Esophagus squamous epithelium (tissue), 5 donors: ENCODE results near the gene MCM9. TPM values are rescaled to one million over a fixed set of nuclear protein-coding genes. Genes with fewer than 3 reads are reported as not detected.
A peak's percentile ranks its signal among the peaks of the same experiment; 100 is the strongest.

ENCODE experiments used
- DNase-seq: peaks from one replicate; lab custom pipeline; 2025; lab: John Stamatoyannopoulos, UW
- H3K27ac ChIP-seq, 4 donors: fragments of 200-600 bp; sonication (generic); one replicate each; pipeline ENCODE4 v1.5.1; 2016 to 2019; ENCODE audit warnings: mild to moderate bottlenecking in 1 of 4
- H3K27me3 ChIP-seq, 4 donors: fragments of 200-600 bp; sonication (generic); 1 replicate in 3 of 4; 2 replicates in 1 of 4; pipeline versions ENCODE4 v1.5.1 to v1.6.0; 2017 to 2021; ENCODE audit warnings: antibody characterized with exemption in 1 of 4
- H3K36me3 ChIP-seq, 3 donors: fragments of 200-600 bp; sonication (generic); one replicate each; pipeline ENCODE4 v1.5.1; 2016 to 2019
- H3K4me1 ChIP-seq, 3 donors: fragments of 200-600 bp; sonication (generic); one replicate each; pipeline ENCODE4 v1.5.1; 2017 to 2019
- H3K4me3 ChIP-seq, 4 donors: fragments of 200-600 bp; sonication (generic); 1 replicate in 3 of 4; 2 replicates in 1 of 4; pipeline ENCODE4 v1.5.1; 2016 to 2019; ENCODE audit warnings: mild to moderate bottlenecking in 2 of 4, moderate library complexity in 1 of 4
- H3K9me3 ChIP-seq, 3 donors: fragments of 200-600 bp; sonication (generic); one replicate each; pipeline ENCODE4 v1.5.1; 2016 to 2019
- CTCF ChIP-seq, 6 experiments: fragments of 450-650 bp in 4 of 6; fragments of 200-600 bp in 2 of 6; sonication (generic) in 2 of 6; IDR thresholded peaks; one replicate each; pipeline ENCODE4 v1.5.1; 2016 to 2019; ENCODE audit warnings: antibody characterized with exemption in 6 of 6, mild to moderate bottlenecking in 4 of 6, moderate library complexity in 4 of 6
- POLR2A ChIP-seq, 4 donors: fragments of 450-650 bp; IDR thresholded peaks; one replicate each; pipeline ENCODE4 v1.6.1; 2017; ENCODE audit warnings: antibody characterized with exemption in 4 of 4, mild to moderate bottlenecking in 4 of 4, moderate library complexity in 3 of 4
- WGBS, 2 donors: methylation state at CpG; one replicate each; pipeline ENCODE4 v1.1.5; 2018; 5-methylcytosine and 5-hydroxymethylcytosine counted together
- intact Hi-C: fragments of 100-400 bp; cut with DNase I; formaldehyde crosslinking; loops from one replicate; pipeline ENCODE4 v1.15.0; 2022
- total RNA-seq, 4 donors: library from RNA; depleted of rRNA; stranded (reverse); fragments of >200 nt; gene quantifications; one replicate each; pipeline ENCODE4 v1.1.0, GENCODE V29; 2016
- donor health status: DM: yes; HTN: yes; CAD: no.

The MCM9 gene
- total RNA-seq, 4 donors from 2014 or later, result 11.1 to 22.3 (median 15.1) TPM

- WGBS, 2 donors, result 0% methylated on average over 17 to 18 of the region's 18 CpGs
- DNase-seq, result no peak
- Histone ChIP-seq H3K27ac (peak overlapping the region; percentile 90 to 99 (median 98)), H3K4me1 (peaks cover 0 to 52% (median 11%) of the 10 kb centered on the region in 3 donors), H3K9me3 (no peaks in the 10 kb centered on the region), H3K4me3 (peak overlapping the region; percentile 82 to 92 (median 90)), H3K36me3 (peaks cover 0 to 4% (median 0%) of the 10 kb centered on the region in 3 donors), H3K27me3 (no peaks in the 10 kb centered on the region)
- no peak for TF ChIP-seq CTCF (IDR thresholded peaks at IDR 0.05)
- TF ChIP-seq POLR2A (IDR thresholded peaks at IDR 0.05), result no peak
- intact Hi-C loops, result no loop called here
Observed at GRCh38 chr6:118893064-118893806, 41.7 kb downstream of the MCM9 start.

GRCh38 chr6:118892355-118892991 is 42.5 kb downstream of the MCM9 start:
- no peak for DNase-seq
- H3K9me3 ChIP-seq, result no peaks in the 10 kb centered on the region
- peaks cover 0 to 47% (median 11%) of the 10 kb centered on the region in 3 donors for H3K4me1 ChIP-seq
- peak overlapping the region; percentile 82 to 92 (median 90) for H3K4me3 ChIP-seq
- no peaks in the 10 kb centered on the region for H3K36me3 ChIP-seq
- TF ChIP-seq POLR2A (IDR thresholded peaks at IDR 0.05), result no peak
- WGBS, 2 donors, result 22 to 33% methylated on average over 6 of the region's 6 CpGs
- no peaks in the 10 kb centered on the region for H3K27me3 ChIP-seq
- peak overlapping the region; percentile 90 to 99 (median 98) for H3K27ac ChIP-seq
- intact Hi-C loops, result no loop called here

GRCh38 chr6:118890997-118891790 is 43.8 kb downstream of the MCM9 start:
- H3K4me3 ChIP-seq, result no peak overlapping the region
- no peaks in the 10 kb centered on the region for H3K27me3 ChIP-seq
- intact Hi-C loops, result no loop called here
- 74 to 79% methylated on average over 5 of the region's 5 CpGs for WGBS, 2 donors
- no peaks in the 10 kb centered on the region for H3K36me3 ChIP-seq
- no peak for TF ChIP-seq POLR2A (IDR thresholded peaks at IDR 0.05)
- no peak for TF ChIP-seq CTCF (IDR thresholded peaks at IDR 0.05)
- H3K27ac ChIP-seq, result peak overlapping the region in 2 of 4 donors; percentile 98 to 99
- DNase-seq, result no peak
- no peaks in the 10 kb centered on the region for H3K9me3 ChIP-seq
- H3K4me1 ChIP-seq, result peaks cover 0 to 34% (median 8%) of the 10 kb centered on the region in 3 donors

- H3K36me3 ChIP-seq, result no peaks in the 10 kb centered on the region
- H3K27me3 ChIP-seq, result no peaks in the 10 kb centered on the region
- no peak overlapping the region for H3K4me3 ChIP-seq
- no peak for DNase-seq
- no peak overlapping the region for H3K27ac ChIP-seq
- TF ChIP-seq POLR2A (IDR thresholded peaks at IDR 0.05) (no peak), CTCF (IDR thresholded peaks at IDR 0.05) (no peak)
- H3K9me3 ChIP-seq, result no peaks in the 10 kb centered on the region
- intact Hi-C loops, result no loop called here
- peaks cover 0 to 24% (median 8%) of the 10 kb centered on the region in 3 donors for H3K4me1 ChIP-seq
- WGBS, 2 donors, result 87 to 91% methylated on average over 4 of the region's 4 CpGs
Observed at GRCh38 chr6:118889163-118889562, 45.8 kb downstream of the MCM9 start.

- peaks cover 0 to 14% (median 4%) of the 10 kb centered on the region in 3 donors for H3K4me1 ChIP-seq
- TF ChIP-seq CTCF (IDR thresholded peaks at IDR 0.05) (no peak), POLR2A (IDR thresholded peaks at IDR 0.05) (no peak)
- H3K27me3 ChIP-seq, result no peaks in the 10 kb centered on the region
- no peak for DNase-seq
- intact Hi-C loops, result no loop called here
- 91 to 94% methylated on average over 6 of the region's 6 CpGs for WGBS, 2 donors
- no peak overlapping the region for H3K27ac ChIP-seq
- no peak overlapping the region for H3K4me3 ChIP-seq
- no peaks in the 10 kb centered on the region for H3K36me3 ChIP-seq
- H3K9me3 ChIP-seq, result no peaks in the 10 kb centered on the region
Observed at GRCh38 chr6:118886641-118887040, 48.3 kb downstream of the MCM9 start.
